CD4-positive, alpha-beta T cell treated with Interferon gamma for 1 hour (primary cell): Measurements from ENCODE around the gene WDPCP.
"Not testable (repeated sequence)": the region's sequence is repeated elsewhere in the genome, so short reads cannot be mapped to it uniquely, and the experiment has no call there.

ENCODE experiments used
- DNase-seq: peaks from one replicate; pipeline ENCODE4 v3.0.0-alpha.2; 2020

WDPCP gene

GRCh38 chr2:63588385-63589147, at the start of gene WDPCP, which contains the start of gene MDH1:
WDPCP (minus strand) TSS chr2:63588477; CDS start chr2:63588271, 206 bp downstream.
MDH1 (plus strand) TSS chr2:63588963; CDS start chr2:63589044, 81 bp downstream.
- DNase-seq: peak; percentile 96

- DNase-seq: no peak
Measured at GRCh38 chr2:63632382-63632781, 44.1 kb upstream of the WDPCP start.

- no peak for DNase-seq
Measured at GRCh38 chr2:63631501-63631900, 43.2 kb upstream of the WDPCP start.

- DNase-seq: no peak
Measured at GRCh38 chr2:63628403-63628942, 40.2 kb upstream of the WDPCP start.

GRCh38 chr2:63627866-63628265, 39.6 kb upstream of the WDPCP start:
- DNase-seq: no peak

GRCh38 chr2:63623763-63624162, 35.5 kb upstream of the WDPCP start:
- not testable (repeated sequence) for DNase-seq

GRCh38 chr2:63622751-63623150, 34.5 kb upstream of the WDPCP start:
- DNase-seq: no peak

GRCh38 chr2:63619328-63619727, 31.1 kb upstream of the WDPCP start:
- no peak for DNase-seq

GRCh38 chr2:63617366-63617765, 29.1 kb upstream of the WDPCP start:
- no peak for DNase-seq

GRCh38 chr2:63614983-63615945, 27.0 kb upstream of the WDPCP start:
- DNase-seq: no peak

GRCh38 chr2:63614448-63614968, 26.2 kb upstream of the WDPCP start:
- DNase-seq: no peak

GRCh38 chr2:63613391-63613901, 25.2 kb upstream of the WDPCP start:
- no peak for DNase-seq

- no peak for DNase-seq
Measured at GRCh38 chr2:63610525-63610924, 22.2 kb upstream of the WDPCP start.

GRCh38 chr2:63608865-63609264, 20.6 kb upstream of the WDPCP start:
- not testable (repeated sequence) for DNase-seq

- DNase-seq: no peak
Measured at GRCh38 chr2:63604666-63605065, 16.4 kb upstream of the WDPCP start.

GRCh38 chr2:63600881-63601460, 12.7 kb upstream of the WDPCP start:
- DNase-seq: no peak

GRCh38 chr2:63598981-63599380, 10.7 kb upstream of the WDPCP start:
- DNase-seq: no peak

- DNase-seq: no peak
Measured at GRCh38 chr2:63596401-63596883, 8.2 kb upstream of the WDPCP start.

GRCh38 chr2:63594660-63595059, 6.4 kb upstream of the WDPCP start:
- DNase-seq: no peak

- no peak for DNase-seq
Measured at GRCh38 chr2:63591566-63592175, 3.4 kb upstream of the WDPCP start.

GRCh38 chr2:63590626-63591408, 2.5 kb upstream of the WDPCP start:
- no peak for DNase-seq
